K562 (cell line): Measurements from ENCODE around the gene PPP4R1. TPM values are rescaled to one million over a fixed set of nuclear protein-coding genes. Genes with fewer than 3 reads are reported as not detected.

Experiments
- ARID1B ChIP-seq: fragments of 450-650 bp; IDR thresholded peaks from 2 replicates; pipeline ENCODE4 v1.6.1; 2016; ENCODE audit warnings: antibody characterized with exemption, mild to moderate bottlenecking, inconsistent platforms
- BCL6 ChIP-seq: fragments of 250-450 bp; sonication (Bioruptor Pico); IDR thresholded peaks from 2 replicates; pipeline ENCODE4 v1.4.0; 2020
- CBX2 ChIP-seq: fragments of 200-600 bp; sonication (generic); IDR thresholded peaks from one replicate; pipeline ENCODE4 v1.6.1; 2012; ENCODE audit warnings: mild to moderate bottlenecking, low read length, inconsistent platforms; ENCODE audit not compliant: insufficient read depth, poor library complexity, severe bottlenecking
- CBX3 ChIP-seq, 2 experiments: IDR thresholded peaks; 1 replicate in 1 of 2; 2 replicates in 1 of 2; pipeline ENCODE4 v1.6.1; 2012; ENCODE audit warnings: inconsistent platforms in 2 of 2, low read length in 2 of 2, borderline replicate concordance in 1 of 2, control low read depth in 1 of 2
- COPS2 ChIP-seq: fragments of 450-650 bp; conservative IDR thresholded peaks from 2 replicates; pipeline ENCODE4 v1.6.1; 2016; ENCODE audit warnings: mild to moderate bottlenecking, moderate library complexity
- CTCFL ChIP-seq: IDR thresholded peaks from 2 replicates; pipeline ENCODE4 v1.6.1; 2011; ENCODE audit warnings: borderline replicate concordance, low read depth, mild to moderate bottlenecking, moderate library complexity, low read length; ENCODE audit not compliant: insufficient read depth, poor library complexity, severe bottlenecking
- EP300 ChIP-seq: IDR thresholded peaks from 2 replicates; pipeline ENCODE4 v1.6.1; 2012; ENCODE audit warnings: low read length, improper control_type of control experiment
- GTF2F1 ChIP-seq: IDR thresholded peaks from 2 replicates; pipeline ENCODE4 v1.6.1; 2011; ENCODE audit warnings: low read depth, low read length, improper control_type of control experiment
- HEY1 ChIP-seq: fragments of 250-450 bp; sonication (Bioruptor Pico); IDR thresholded peaks from 2 replicates; pipeline ENCODE4 v1.5.0; 2020; ENCODE audit warnings: mild to moderate bottlenecking, moderate library complexity, borderline replicate concordance
- ILK ChIP-seq: fragments of 450-650 bp; IDR thresholded peaks from 2 replicates; pipeline ENCODE4 v1.6.1; 2016; ENCODE audit warnings: missing genetic modification characterization, low read depth, mild to moderate bottlenecking, missing compliant biosample characterization, moderate library complexity, borderline replicate concordance
- NFIC ChIP-seq: fragments of 450-650 bp; IDR thresholded peaks from 2 replicates; pipeline ENCODE4 v1.6.1; 2017; ENCODE audit warnings: mild to moderate bottlenecking, inconsistent platforms
- NFXL1 ChIP-seq: fragments of 450-650 bp; formaldehyde crosslinking; IDR thresholded peaks from 2 replicates; pipeline ENCODE4 v1.4.0; 2021; ENCODE audit warnings: mild to moderate bottlenecking
- OTX1 ChIP-seq: fragments of 450-650 bp; formaldehyde crosslinking; IDR thresholded peaks from 2 replicates; pipeline ENCODE4 v1.4.0; 2022; ENCODE audit warnings: mild to moderate bottlenecking
- POLR2AphosphoS5 ChIP-seq: IDR thresholded peaks from 2 replicates; pipeline ENCODE4 v1.6.1; 2011; ENCODE audit warnings: mild to moderate bottlenecking, low read depth, low read length, moderate library complexity; ENCODE audit not compliant: control insufficient read depth, insufficient read depth
- POLR2H ChIP-seq: IDR thresholded peaks from 2 replicates; pipeline ENCODE4 v1.6.1; 2016; ENCODE audit warnings: missing genetic modification characterization, low read depth, mild to moderate bottlenecking, control low read depth, missing compliant biosample characterization, moderate library complexity
- PURB ChIP-seq: sonication (generic); formaldehyde crosslinking; IDR thresholded peaks from 2 replicates; pipeline ENCODE4 v1.9.0; 2021; ENCODE audit warnings: low read depth, mild to moderate bottlenecking, missing genetic modification reagents
- RFX7 ChIP-seq: fragments of 250-450 bp; sonication (Bioruptor Pico); IDR thresholded peaks from 2 replicates; pipeline ENCODE4 v1.5.1; 2021; ENCODE audit warnings: mild to moderate bottlenecking
- SAFB2 ChIP-seq: fragments of 200-400 bp; formaldehyde crosslinking; IDR thresholded peaks from 2 replicates; pipeline ENCODE4 v1.6.1; 2018; ENCODE audit warnings: borderline replicate concordance, low read length, low read depth, moderate library complexity; ENCODE audit not compliant: severe bottlenecking
- SIN3A ChIP-seq, 2 experiments: fragments of 150-350 bp in 1 of 2; IDR thresholded peaks; 2 replicates each; pipeline ENCODE4 v1.6.1; 2011 to 2016; ENCODE audit warnings: borderline replicate concordance in 2 of 2, low read depth in 2 of 2, low read length in 2 of 2, mild to moderate bottlenecking in 2 of 2, moderate library complexity in 2 of 2; ENCODE audit not compliant: control insufficient read depth in 1 of 2
- SP1 ChIP-seq: sonication (generic); formaldehyde crosslinking; IDR thresholded peaks from 2 replicates; pipeline ENCODE4 v1.8.1; 2022; ENCODE audit warnings: mild to moderate bottlenecking, missing genetic modification reagents
- SRSF3 ChIP-seq: fragments of 200-400 bp; formaldehyde crosslinking; IDR thresholded peaks from 2 replicates; pipeline ENCODE4 v1.6.1; 2016; ENCODE audit warnings: mild to moderate bottlenecking, low read length, moderate library complexity; ENCODE audit not compliant: insufficient read depth
- SRSF9 ChIP-seq: fragments of 200-400 bp; formaldehyde crosslinking; IDR thresholded peaks from 2 replicates; pipeline ENCODE4 v1.6.1; 2017; ENCODE audit warnings: low read depth, low read length, borderline replicate concordance
- TAL1 ChIP-seq: fragments of 450-650 bp; IDR thresholded peaks from 2 replicates; pipeline ENCODE4 v1.6.1; 2016; ENCODE audit warnings: mild to moderate bottlenecking
- VEZF1 ChIP-seq: fragments of 200-800 bp; sonication (Bioruptor generic); IDR thresholded peaks from 2 replicates; pipeline ENCODE4 v1.6.1; 2017; ENCODE audit warnings: missing genetic modification characterization, missing compliant biosample characterization
- ZNF212 ChIP-seq: fragments of 450-650 bp; formaldehyde crosslinking; IDR thresholded peaks from 2 replicates; pipeline ENCODE4 v1.4.0; 2020; ENCODE audit warnings: mild to moderate bottlenecking
- ZNF699 ChIP-seq: fragments of 250-450 bp; sonication (Bioruptor Pico); IDR thresholded peaks from 2 replicates; pipeline ENCODE4 v1.8.0; 2021; ENCODE audit warnings: mild to moderate bottlenecking, moderate library complexity; ENCODE audit not compliant: insufficient replicate concordance
- ZNF780A ChIP-seq: fragments of 250-450 bp; sonication (Bioruptor Pico); IDR thresholded peaks from 2 replicates; pipeline ENCODE4 v1.5.0; 2021; ENCODE audit warnings: mild to moderate bottlenecking
- polyA plus RNA-seq, 8 experiments: library from polyadenylated mRNA; depleted of rRNA in 4 of 8; stranded (reverse) in 5 of 8; unstranded in 3 of 8; fragments of >200 nt; fragmentation: Nextera tagmentation in 2 of 8; fragmentation: Illumina TruSeq in 1 of 8; extraction: Ambion mirVana in 2 of 8; extraction: Trizol in 1 of 8; gene quantifications; 2 replicates each; pipeline versions ENCODE4 v1.2.1 to v1.2.3, GENCODE V29; 2011 to 2014; ENCODE audit warnings: inconsistent platforms in 1 of 8, missing spikeins in 1 of 8
- total RNA-seq, 7 experiments: library from RNA; depleted of rRNA in 6 of 7; stranded (reverse); fragments of >200 nt in 6 of 7; fragmentation: Illumina TruSeq in 2 of 7; extraction: Trizol in 2 of 7; gene quantifications; 2 replicates each; pipeline versions ENCODE4 v1.2.1 to v1.2.3, GENCODE V29; 2011 to 2021; ENCODE audit warnings: low replicate concordance in 1 of 7

Gene PPP4R1
- total and polyA plus RNA-seq, 9 of the 15 experiments (the other 6 are each of a cell fraction or from before 2014, with no cell fraction given): 23.5 to 136 (median 84.5) TPM

GRCh38 chr18:9608298-9608697 is 6.1 kb downstream of the PPP4R1 start (continued):
- TF ChIP-seq VEZF1 (peak; percentile 18; the same call in 1 of the 2 replicates), CBX3 (IDR thresholded peaks at IDR 0.05; ENCODE audit: borderline replicate concordance in 1 of 2, low read length in 2 of 2) (peak in 1 of 2 experiments; percentile 37; a peak in 1 of 3 replicates), POLR2AphosphoS5 (peak; percentile 33), GTF2F1 (no peak), SIN3A (IDR thresholded peaks at IDR 0.05; ENCODE audit: borderline replicate concordance in 2 of 2, control insufficient read depth in 1 of 2, low read depth in 2 of 2, low read length in 2 of 2) (no peak), NFIC (peak; percentile 57), ILK (tag) (no peak), SP1 (CRISPR knock-in tag) (no peak), PURB (no peak), CBX2 (no peak), POLR2H (tag) (no peak), BCL6 (CRISPR knock-in tag) (no peak), RFX7 (CRISPR knock-in tag) (no peak), HEY1 (CRISPR knock-in tag) (no peak), CTCFL (no peak), SAFB2 (no peak), OTX1 (no peak), EP300 (peak; percentile 88), ZNF212 (CRISPR knock-in tag) (no peak), ARID1B (peak; percentile 94), TAL1 (peak; percentile 81), ZNF699 (no peak), SRSF9 (no peak), ZNF780A (CRISPR knock-in tag) (no peak), SRSF3 (no peak), NFXL1 (CRISPR knock-in tag) (no peak), COPS2 (no peak)
